ENCODE measurements around the gene CD2BP2.

DNA sequence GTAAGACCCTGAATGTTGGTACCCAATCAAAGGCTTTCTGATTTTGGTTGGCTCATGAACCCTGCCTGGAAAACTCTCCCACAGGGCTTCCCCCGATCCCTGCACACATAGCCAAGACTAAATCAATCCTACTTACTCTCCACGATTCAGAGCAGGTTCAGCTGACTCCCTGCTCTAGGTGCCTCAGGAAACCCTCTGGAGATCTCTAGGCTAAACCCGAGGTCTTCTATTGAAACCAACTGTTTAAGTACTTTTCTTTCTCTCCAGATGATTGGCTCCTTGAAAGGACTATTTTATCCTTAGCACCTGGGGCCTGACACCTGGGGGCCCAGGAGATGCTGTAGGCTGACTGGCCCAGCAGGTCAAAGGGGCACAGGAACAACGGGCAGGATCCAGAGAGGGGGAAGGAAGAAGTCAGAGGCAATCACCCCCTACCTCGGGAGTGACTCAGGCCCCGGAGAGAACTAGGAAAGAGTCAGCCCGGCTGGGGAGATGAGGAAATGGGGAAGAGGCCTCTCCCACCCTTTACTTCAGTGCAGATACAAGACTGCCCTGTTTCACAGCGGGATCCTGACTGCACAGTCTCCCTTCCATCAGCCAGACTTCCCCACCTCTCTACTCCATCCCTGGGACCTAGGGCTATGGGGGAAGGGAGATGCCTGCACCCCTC is 13.1 kb upstream of the CD2BP2 start:
- TF ChIP-seq, protein P1, sequence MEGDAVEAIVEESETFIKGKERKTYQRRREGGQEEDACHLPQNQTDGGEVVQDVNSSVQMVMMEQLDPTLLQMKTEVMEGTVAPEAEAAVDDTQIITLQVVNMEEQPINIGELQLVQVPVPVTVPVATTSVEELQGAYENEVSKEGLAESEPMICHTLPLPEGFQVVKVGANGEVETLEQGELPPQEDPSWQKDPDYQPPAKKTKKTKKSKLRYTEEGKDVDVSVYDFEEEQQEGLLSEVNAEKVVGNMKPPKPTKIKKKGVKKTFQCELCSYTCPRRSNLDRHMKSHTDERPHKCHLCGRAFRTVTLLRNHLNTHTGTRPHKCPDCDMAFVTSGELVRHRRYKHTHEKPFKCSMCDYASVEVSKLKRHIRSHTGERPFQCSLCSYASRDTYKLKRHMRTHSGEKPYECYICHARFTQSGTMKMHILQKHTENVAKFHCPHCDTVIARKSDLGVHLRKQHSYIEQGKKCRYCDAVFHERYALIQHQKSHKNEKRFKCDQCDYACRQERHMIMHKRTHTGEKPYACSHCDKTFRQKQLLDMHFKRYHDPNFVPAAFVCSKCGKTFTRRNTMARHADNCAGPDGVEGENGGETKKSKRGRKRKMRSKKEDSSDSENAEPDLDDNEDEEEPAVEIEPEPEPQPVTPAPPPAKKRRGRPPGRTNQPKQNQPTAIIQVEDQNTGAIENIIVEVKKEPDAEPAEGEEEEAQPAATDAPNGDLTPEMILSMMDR (IDR thresholded peaks at IDR 0.05; ENCODE audit: low read depth, low read length, missing input control): no peak
- no peak for TF ChIP-seq TAF1 (conservative IDR thresholded peaks at IDR 0.05)
- TF ChIP-seq GABPA (IDR thresholded peaks at IDR 0.05 in 1 of 2, conservative IDR thresholded peaks at IDR 0.05 in 1 of 2): no peak
- no peak for TF ChIP-seq RAD21 (IDR thresholded peaks at IDR 0.05)
- no peak for TF ChIP-seq SP1 (IDR thresholded peaks at IDR 0.05)
- TF ChIP-seq, protein P2, sequence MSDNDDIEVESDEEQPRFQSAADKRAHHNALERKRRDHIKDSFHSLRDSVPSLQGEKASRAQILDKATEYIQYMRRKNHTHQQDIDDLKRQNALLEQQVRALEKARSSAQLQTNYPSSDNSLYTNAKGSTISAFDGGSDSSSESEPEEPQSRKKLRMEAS (IDR thresholded peaks at IDR 0.05): no peak
- TF ChIP-seq, protein P3, sequence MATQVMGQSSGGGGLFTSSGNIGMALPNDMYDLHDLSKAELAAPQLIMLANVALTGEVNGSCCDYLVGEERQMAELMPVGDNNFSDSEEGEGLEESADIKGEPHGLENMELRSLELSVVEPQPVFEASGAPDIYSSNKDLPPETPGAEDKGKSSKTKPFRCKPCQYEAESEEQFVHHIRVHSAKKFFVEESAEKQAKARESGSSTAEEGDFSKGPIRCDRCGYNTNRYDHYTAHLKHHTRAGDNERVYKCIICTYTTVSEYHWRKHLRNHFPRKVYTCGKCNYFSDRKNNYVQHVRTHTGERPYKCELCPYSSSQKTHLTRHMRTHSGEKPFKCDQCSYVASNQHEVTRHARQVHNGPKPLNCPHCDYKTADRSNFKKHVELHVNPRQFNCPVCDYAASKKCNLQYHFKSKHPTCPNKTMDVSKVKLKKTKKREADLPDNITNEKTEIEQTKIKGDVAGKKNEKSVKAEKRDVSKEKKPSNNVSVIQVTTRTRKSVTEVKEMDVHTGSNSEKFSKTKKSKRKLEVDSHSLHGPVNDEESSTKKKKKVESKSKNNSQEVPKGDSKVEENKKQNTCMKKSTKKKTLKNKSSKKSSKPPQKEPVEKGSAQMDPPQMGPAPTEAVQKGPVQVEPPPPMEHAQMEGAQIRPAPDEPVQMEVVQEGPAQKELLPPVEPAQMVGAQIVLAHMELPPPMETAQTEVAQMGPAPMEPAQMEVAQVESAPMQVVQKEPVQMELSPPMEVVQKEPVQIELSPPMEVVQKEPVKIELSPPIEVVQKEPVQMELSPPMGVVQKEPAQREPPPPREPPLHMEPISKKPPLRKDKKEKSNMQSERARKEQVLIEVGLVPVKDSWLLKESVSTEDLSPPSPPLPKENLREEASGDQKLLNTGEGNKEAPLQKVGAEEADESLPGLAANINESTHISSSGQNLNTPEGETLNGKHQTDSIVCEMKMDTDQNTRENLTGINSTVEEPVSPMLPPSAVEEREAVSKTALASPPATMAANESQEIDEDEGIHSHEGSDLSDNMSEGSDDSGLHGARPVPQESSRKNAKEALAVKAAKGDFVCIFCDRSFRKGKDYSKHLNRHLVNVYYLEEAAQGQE (IDR thresholded peaks at IDR 0.05): no peak
- TF ChIP-seq, protein P4, sequence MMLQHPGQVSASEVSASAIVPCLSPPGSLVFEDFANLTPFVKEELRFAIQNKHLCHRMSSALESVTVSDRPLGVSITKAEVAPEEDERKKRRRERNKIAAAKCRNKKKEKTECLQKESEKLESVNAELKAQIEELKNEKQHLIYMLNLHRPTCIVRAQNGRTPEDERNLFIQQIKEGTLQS (IDR thresholded peaks at IDR 0.05): no peak
- no peak for TF ChIP-seq HNF4G (IDR thresholded peaks at IDR 0.05)

All from liver (tissue), 3 donors.